OCI-M1 (cell line): ENCODE data around the gene SSTR5.

Experiments used
- DNase-seq: peaks from one replicate; lab custom pipeline; 2025; lab: John Stamatoyannopoulos, UW

SSTR5 gene

DNA sequence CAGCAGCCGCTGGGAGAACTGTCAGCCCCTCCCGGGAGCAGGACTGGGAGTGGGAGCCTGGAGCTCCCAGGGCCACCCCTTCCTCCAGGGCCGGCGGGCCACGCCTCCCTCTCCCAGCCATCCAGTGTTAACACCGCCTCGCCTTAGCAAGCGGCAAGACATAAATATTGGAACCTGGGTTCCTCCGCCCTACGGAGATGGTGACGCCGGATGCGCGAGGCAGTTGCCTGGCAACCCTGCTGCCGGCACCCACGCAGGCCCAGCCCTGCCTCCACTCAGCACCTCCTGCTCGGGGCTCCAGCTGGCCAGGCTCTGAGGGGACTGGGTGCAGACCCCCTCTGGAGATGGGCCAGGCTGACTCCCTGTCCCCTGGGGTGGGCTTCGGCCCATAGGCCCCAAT, 52.9 kb downstream of the SSTR5 start:
- DNase-seq, result peak; percentile 10

DNA sequence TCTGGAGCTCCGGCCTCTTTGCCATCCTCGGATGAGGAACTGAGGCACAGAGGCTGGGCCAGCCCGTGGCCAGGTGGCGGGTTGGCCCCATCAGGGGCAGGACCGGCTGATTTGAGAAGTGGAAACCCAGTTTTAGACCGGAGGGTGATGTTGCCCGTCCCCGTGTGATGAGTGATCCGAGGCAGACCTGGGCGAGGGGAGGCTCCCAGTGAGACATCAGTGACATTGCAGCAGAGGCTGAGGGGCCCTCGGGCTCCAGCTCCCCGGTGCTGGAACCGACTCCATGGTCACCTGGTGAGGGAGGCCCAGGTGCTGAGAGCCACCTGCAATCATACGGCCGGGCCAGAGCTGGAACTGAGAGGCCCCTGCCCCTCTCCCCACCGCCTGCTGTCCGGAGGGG, 53.5 kb downstream of the SSTR5 start:
- DNase-seq, result no peak

DNA sequence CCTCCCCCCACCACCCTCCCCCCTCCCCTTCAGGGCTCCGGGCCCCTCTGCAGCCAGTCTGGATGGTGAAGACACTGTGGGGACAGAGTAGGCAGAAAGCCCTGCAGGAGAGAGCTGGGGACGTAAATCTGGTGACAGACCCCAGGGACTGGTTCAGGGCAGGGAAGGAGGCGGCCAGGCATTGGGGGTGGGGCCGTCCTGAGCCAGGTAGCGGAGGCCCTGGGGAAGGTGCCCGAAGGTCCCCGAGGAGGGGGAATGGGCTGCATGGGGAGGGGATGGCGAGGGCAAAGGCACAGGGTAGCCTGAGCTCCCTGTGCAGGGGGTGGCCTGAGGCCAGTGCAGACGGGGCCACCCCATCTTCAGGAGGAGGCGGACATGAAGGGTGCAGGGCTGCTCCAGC, 54.0 kb downstream of the SSTR5 start:
- no peak for DNase-seq

GRCh38 chr16:1127101-1127500, 54.6 kb downstream of the SSTR5 start:
- no peak for DNase-seq

GRCh38 chr16:1127971-1128715, 55.6 kb downstream of the SSTR5 start:
- no peak for DNase-seq

- no peak for DNase-seq
Measured at GRCh38 chr16:1129106-1129960, 56.8 kb downstream of the SSTR5 start.

- DNase-seq, result no peak
Measured at GRCh38 chr16:1130382-1130781, 57.8 kb downstream of the SSTR5 start.
